HG02943 (cell line): Measurements from ENCODE around the gene CHD9.
"Not testable (repeated sequence)": the region's sequence is repeated elsewhere in the genome, so short reads cannot be mapped to it uniquely, and the experiment has no call there.

ENCODE experiments used
- ATAC-seq: cut with Tn5 transposase; IDR thresholded peaks from one replicate; pipeline ENCODE4 v1.9.1; 2021; ENCODE audit warnings: mild to moderate bottlenecking, low read depth, moderate library complexity; ENCODE audit not compliant: unreplicated experiment

The CHD9 gene

GRCh38 chr16:53048139-53048915, 6.5 kb upstream of the CHD9 start:
- ATAC-seq: no peak

DNA sequence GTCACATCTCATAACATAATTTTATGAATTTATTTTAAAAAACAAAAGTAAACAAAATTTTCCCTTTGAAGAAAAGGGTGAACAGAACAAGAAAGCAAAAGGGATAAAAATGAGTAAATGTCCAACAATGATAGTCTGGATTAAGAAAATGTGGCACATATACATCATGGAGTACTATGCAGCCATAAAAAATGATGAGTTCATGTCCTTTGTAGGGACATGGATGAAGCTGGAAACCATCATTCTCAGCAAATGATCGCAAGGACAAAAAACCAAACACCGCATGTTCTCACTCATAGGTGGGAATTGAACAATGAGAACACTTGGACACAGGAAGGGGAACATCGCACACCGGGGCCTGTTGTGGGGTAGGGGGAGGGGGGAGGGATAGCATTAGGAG, 3.5 kb upstream of the CHD9 start:
- not testable (repeated sequence) for ATAC-seq

DNA sequence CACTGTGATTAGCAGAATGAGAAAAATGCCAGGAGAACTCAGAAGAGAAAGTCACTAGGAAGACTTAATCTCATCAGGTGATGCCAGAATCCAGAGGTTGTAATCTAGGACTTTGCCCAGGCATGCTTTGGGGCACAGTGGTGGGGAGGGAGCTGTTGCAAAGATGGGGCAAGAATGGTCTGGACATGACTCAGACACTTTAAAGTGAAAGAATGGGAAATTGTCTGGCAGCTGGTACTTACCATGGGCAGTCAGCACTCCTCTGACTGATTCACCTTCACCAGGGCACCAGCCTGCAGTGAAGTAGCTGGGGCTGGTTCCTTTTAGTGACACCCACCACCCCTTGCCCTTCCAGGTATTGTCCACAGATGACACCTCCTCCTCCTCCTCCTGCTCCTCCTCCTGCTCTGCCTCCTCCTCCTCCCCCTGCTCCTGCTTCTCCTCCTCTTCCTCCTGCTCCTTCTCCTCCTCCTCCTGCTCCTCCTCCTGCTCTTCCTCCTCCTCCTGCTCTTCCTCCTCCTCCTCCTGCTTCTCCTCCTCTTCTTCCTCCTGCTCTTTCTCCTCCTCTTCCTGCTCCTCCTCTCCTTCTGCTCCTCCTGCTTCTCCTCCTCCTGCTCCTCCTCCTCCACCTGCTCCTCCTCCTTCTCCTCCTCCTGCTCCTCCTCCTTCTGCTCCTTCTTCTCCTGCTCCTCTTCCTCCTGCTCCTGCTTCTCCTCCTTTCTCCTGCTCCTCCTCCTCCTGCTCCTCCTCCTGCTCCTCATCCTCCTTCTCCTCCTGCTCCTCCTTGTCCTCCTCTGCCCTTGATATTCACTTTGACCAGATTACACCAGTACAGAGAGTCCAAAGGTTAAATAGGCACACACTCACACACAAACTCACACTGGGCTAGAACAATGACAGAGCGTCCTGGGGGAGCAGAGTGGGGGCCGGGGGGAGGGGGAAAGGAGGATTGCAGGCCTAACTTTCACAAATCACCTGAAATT, 2.0 kb upstream of the CHD9 start, which contains the start of gene CHD9NB:
Gene CHD9NB (minus strand): TSS at position 379 of the 983 bp plus-strand sequence. CDS start 8,739 bp downstream, outside the sequence.
- ATAC-seq: no peak

DNA sequence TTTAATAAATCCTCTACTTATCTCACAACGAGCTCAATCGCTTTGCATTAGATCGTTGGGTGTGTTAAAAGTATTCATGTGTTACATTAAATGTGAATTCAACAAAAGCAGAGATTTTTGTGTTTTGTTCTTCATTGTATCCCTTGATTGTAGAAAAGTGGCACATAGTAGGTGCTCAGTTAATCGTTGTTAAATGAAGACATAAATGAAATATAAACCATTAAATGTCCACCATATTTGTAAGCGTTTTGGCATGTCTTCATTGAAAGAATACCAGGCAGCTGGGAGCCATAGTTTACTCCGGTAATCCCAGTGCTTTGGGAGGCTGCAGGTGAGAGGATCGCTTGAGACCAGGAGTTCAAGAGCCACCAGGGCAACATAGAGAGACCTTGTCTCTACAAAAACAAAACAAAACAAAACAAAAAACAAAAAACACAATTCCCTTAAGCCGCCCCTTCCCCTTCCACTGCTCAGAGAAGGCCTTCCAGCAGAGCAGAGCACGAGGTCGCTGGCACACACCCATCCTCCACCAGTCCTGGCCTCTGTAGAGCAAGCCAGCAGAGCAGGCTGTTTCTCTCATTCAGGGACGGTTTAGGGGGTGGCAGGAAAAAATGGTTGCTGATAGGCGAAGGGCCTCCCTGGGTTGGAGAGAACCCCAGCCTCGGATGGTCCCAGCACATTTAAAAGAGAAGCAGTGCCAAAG, 673 bp upstream of the CHD9 start:
- peak; percentile 42 for ATAC-seq

GRCh38 chr16:53055541-53056391, 975 bp downstream of the CHD9 start:
- no peak for ATAC-seq

GRCh38 chr16:53056392-53056881, 1.6 kb downstream of the CHD9 start:
- no peak for ATAC-seq

DNA sequence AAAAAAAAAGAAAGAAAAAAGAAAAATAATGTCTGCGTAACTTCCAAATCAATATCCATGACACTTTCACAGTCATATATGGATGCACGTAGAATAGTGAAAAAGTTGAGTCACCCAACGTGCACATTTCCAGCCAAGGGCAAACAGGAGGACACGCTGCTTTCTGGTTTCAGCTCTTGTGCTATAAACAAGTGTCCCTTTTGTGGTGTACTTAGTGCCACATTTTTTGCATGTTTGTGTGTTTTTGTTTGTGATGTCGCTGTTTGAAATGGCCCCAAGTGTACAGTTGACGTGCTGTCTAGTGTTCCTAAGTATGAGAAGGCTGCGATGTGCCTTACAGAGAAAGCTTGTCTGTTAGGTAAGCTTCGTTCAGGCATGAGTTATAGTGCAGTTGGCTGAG, 2.9 kb downstream of the CHD9 start:
- ATAC-seq: no peak

DNA sequence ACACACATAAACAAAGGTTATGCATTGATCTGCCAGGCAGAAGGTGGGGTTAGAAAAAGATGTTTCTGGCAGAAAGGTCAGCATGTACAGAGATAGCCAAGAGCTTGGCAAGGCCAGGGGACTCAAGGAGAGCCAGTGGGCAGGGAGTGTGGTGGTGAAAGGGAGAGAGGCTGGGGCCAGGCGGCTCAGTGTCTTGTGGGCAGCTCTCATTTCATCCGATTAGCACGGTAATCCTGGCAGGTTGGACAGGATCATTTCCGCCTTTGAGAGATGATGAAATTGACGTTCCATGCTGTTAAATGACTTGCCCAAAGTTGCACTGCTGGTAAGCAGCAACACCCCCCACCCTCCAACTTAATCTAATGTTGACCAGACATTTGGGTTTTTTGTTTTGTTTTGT, 3.6 kb downstream of the CHD9 start:
- ATAC-seq: no peak

- no peak for ATAC-seq
Observed at GRCh38 chr16:53058882-53059281, 4.1 kb downstream of the CHD9 start.

DNA sequence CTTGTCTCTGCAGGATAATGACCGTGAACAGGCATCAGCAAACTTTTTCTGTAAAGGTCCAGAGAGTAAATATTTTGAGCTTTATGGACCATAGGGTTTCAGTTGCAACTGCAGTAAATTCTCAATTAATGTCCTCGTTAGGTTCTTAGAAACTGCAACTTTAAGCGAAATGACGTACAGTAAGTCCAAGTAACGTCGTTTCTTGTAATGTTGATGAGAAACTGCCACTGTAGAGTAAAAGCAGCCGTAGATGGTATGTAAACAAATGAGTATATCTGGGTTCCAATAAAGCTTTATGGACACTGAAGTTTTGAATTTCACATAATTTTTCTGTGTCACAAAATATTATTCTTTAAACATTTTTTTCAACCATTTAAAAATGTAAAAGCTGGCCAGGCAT, 4.9 kb downstream of the CHD9 start:
- ATAC-seq: no peak

DNA sequence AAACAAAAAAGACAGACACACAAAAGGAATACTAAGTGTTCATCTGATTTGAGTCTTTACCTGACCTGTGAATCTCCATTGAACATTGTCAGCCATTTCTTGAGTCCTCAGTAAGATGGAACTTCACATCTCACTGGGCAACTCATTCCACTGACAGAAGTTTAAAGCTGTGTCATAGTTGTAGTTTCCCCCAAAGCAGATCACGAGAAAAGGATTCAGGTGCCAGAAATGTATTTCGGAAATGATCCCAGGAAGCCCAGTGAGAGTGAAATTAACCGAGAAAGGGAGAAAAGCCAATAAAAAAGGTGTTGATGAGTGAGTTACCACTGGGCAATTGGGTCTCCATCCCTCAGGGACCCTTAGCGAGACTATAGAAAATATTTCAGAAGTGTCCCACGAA, 6.5 kb downstream of the CHD9 start:
- ATAC-seq: no peak

- peak; percentile 81 for ATAC-seq
Observed at GRCh38 chr16:53061701-53062159, 6.9 kb downstream of the CHD9 start.

GRCh38 chr16:53064081-53064578, 9.3 kb downstream of the CHD9 start:
- ATAC-seq: no peak

GRCh38 chr16:53065461-53066061, 10.8 kb downstream of the CHD9 start:
- ATAC-seq: no peak

- ATAC-seq: no peak
Observed at GRCh38 chr16:53067675-53068074, 12.9 kb downstream of the CHD9 start.

- peak; percentile 56 for ATAC-seq
Observed at GRCh38 chr16:53068423-53068833, 13.6 kb downstream of the CHD9 start.

GRCh38 chr16:53069772-53070171, 15.0 kb downstream of the CHD9 start:
- no peak for ATAC-seq

- ATAC-seq: peak; percentile 47
Observed at GRCh38 chr16:53071748-53072301, 17.0 kb downstream of the CHD9 start.

GRCh38 chr16:53073022-53073421, 18.2 kb downstream of the CHD9 start:
- ATAC-seq: no peak
